H54 (cell line): ENCODE data around the gene FAM24B.

Experiments used
- DNase-seq: peaks from one replicate; pipeline ENCODE4 v3.0.0; 2011; ENCODE audit warnings: low spot score, mixed read lengths; ENCODE audit not compliant: insufficient read length
- FAIRE-seq: peaks from 3 replicates; lab custom pipeline; 2011; peaks lifted over from hg19 to GRCh38; lab: Jason Lieb, UNC
- POLR2A ChIP-seq: IDR thresholded peaks from 2 replicates; pipeline ENCODE4 v1.6.1; 2011; ENCODE audit warnings: low read depth, mild to moderate bottlenecking, low read length

The FAM24B gene

DNA sequence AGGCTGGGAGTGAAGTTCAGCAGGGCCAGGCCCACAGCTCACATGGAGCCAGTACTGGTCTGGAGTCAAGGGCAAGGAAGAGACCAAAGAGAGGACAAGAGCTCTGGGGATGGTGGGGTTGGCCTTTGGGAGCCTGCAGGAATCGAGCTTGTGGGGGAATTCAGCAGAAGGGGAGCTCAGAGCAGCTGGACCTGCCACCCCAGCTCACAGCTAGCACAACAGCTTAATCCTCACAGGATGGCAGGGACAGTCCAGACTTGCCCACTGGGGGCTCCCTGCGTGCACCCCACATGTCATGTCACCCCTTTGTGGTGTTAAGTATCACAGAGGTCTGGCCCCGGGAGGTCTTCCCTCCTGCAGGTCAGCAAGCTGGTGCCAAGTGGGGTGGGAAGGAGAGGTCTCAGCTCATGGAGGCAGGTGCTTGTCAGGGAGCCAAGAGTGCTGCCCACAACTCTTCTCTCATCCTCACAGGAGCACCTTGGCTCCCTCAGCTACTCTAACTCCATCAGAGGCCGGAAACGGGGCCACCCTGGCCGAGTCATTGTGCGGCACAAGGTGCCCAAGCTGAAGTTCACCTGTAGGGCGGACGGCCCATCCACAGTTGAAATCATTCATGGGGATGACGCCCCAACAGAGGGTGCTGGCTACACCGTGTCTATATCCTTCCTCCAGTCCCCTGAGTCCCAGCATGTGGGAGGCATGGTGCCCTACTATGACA, 56.2 kb downstream of the FAM24B start:
- no peak for TF ChIP-seq POLR2A
- DNase-seq (no peak), FAIRE-seq (no peak)

- FAIRE-seq = no peak
Observed at GRCh38 chr10:122821808-122822207, 57.6 kb downstream of the FAM24B start.

GRCh38 chr10:122815458-122815857, 63.9 kb downstream of the FAM24B start:
- no peak for DNase-seq
- no peak for TF ChIP-seq POLR2A
- FAIRE-seq = no peak

More at GRCh38 chr10:122821808-122822207, 57.6 kb downstream of the FAM24B start:
- no peak for DNase-seq
- no peak for TF ChIP-seq POLR2A

DNA sequence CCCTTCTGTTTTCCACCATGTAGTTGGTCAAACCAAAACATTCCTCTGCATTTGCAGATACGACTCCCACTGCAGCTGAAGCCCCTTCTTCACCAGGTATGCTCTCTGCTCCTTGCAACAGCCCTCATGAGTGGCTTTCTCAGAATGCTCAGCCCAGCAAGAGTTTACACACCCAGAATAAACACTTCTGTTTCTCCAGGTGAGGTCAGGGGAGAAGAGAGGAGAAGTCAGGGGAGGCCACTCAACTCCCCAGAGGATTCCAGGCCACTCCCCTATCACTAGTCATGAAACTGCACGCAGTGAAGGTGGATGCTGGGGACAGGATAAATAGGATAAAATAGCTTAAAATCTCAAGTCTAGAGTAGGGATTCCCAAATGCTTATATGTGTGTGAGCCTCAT, 64.9 kb downstream of the FAM24B start:
- FAIRE-seq (no peak), DNase-seq (no peak)
- no peak for TF ChIP-seq POLR2A

GRCh38 chr10:122812751-122813150, 66.6 kb downstream of the FAM24B start:
- DNase-seq = no peak
- no peak for FAIRE-seq
- no peak for TF ChIP-seq POLR2A

DNA sequence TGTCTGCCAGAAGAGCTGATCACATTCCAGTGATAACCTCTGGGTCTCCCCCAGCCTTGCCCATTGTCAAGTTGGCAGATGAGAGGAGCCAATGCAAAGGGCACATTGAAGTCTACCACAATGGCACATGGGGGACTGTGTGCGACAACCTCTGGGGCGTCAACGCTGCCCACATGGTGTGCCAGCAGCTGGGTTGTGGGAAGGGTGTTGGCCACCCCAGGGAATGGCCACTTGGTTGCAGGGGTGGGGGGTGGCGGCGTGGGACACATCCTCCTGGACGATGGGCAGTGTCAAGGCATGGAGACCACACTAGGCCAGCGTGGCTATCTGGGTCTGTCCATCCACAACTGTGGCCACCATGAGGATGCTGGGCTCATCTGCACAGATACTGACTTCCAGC, 77.1 kb downstream of the FAM24B start:
- FAIRE-seq (no peak), DNase-seq (no peak)
- no peak for TF ChIP-seq POLR2A
